Measurements from ENCODE around the gene PGAP1. TPM values are rescaled to one million over a fixed set of nuclear protein-coding genes. Genes with fewer than 3 reads are reported as not detected.

The PGAP1 gene
- total RNA-seq, 1 experiment from 2014 or later, result 7.1 TPM

DNA sequence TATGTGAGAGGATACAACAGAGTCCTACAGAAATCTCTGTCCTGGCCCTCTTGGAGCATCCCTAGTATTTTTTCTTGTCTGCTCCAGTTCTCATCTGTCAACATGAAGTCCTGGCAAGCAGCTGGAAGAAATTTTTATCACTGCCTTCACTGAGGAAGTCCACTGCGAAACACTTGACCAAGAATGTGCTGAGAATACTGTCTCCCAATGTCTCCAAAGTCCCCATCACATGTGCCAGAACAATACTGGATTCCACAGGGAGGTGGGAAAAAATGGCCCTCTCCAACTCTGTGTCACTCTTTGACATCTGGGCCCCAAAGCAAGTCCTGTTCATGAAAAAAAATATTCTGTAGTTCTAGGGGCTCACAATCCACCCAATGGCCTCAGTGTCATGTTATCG lies 32.8 kb upstream of the PGAP1 start (continued):
- no peak for TF ChIP-seq REST (IDR thresholded peaks at IDR 0.05; ENCODE audit: low read depth)
- TF ChIP-seq, protein P1, sequence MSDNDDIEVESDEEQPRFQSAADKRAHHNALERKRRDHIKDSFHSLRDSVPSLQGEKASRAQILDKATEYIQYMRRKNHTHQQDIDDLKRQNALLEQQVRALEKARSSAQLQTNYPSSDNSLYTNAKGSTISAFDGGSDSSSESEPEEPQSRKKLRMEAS (IDR thresholded peaks at IDR 0.05), result no peak
- TF ChIP-seq TCF7L2 (IDR thresholded peaks at IDR 0.05; ENCODE audit: borderline replicate concordance, extremely low read depth, insufficient read depth, insufficient read length), result no peak
- no peak for TF ChIP-seq JUND (IDR thresholded peaks at IDR 0.05)
- TF ChIP-seq EGR1 (IDR thresholded peaks at IDR 0.05; ENCODE audit: low read depth), result no peak
- no peak for TF ChIP-seq ZNF274 (IDR thresholded peaks at IDR 0.05; ENCODE audit: low read depth, low read length)
- TF ChIP-seq FOSL1 (IDR thresholded peaks at IDR 0.05; ENCODE audit: low read depth), result no peak
- TF ChIP-seq EZH2phosphoT487 (IDR thresholded peaks at IDR 0.05; ENCODE audit: borderline replicate concordance), result no peak
- no peak for TF ChIP-seq CEBPB (IDR thresholded peaks at IDR 0.05; ENCODE audit: low read depth)
- TF ChIP-seq SP1 (IDR thresholded peaks at IDR 0.05; ENCODE audit: low read depth), result no peak
- TF ChIP-seq, protein P2, sequence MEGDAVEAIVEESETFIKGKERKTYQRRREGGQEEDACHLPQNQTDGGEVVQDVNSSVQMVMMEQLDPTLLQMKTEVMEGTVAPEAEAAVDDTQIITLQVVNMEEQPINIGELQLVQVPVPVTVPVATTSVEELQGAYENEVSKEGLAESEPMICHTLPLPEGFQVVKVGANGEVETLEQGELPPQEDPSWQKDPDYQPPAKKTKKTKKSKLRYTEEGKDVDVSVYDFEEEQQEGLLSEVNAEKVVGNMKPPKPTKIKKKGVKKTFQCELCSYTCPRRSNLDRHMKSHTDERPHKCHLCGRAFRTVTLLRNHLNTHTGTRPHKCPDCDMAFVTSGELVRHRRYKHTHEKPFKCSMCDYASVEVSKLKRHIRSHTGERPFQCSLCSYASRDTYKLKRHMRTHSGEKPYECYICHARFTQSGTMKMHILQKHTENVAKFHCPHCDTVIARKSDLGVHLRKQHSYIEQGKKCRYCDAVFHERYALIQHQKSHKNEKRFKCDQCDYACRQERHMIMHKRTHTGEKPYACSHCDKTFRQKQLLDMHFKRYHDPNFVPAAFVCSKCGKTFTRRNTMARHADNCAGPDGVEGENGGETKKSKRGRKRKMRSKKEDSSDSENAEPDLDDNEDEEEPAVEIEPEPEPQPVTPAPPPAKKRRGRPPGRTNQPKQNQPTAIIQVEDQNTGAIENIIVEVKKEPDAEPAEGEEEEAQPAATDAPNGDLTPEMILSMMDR (IDR thresholded peaks at IDR 0.05 in 2 of 3, conservative IDR thresholded peaks at IDR 0.05 in 1 of 3; ENCODE audit: borderline replicate concordance in 1 of 3, insufficient read depth in 1 of 3, low read depth in 2 of 3, low read length in 2 of 3), result no peak
